H9 (cell line): Measurements from ENCODE around the gene AGMO. TPM values are rescaled to one million over a fixed set of nuclear protein-coding genes. Genes with fewer than 3 reads are reported as not detected.

Experiments used
- DNase-seq: peaks from one replicate; pipeline ENCODE4 v3.0.0-alpha.2; 2017
- H2AFZ ChIP-seq: one replicate; pipeline ENCODE4 v1.6.1; 2013; ENCODE audit warnings: mild to moderate bottlenecking, low read length, control low read depth, moderate library complexity
- H2AK5ac ChIP-seq: 2 replicates; pipeline ENCODE4 v1.6.1; 2013; ENCODE audit warnings: low read length, control low read depth, mixed read lengths; ENCODE audit not compliant: insufficient read length
- H2BK120ac ChIP-seq: one replicate; pipeline ENCODE4 v1.6.1; 2013; ENCODE audit warnings: low read depth, mild to moderate bottlenecking, low read length, control low read depth, inconsistent platforms; ENCODE audit not compliant: poor library complexity, severe bottlenecking
- H2BK12ac ChIP-seq: 2 replicates; pipeline ENCODE4 v1.6.1; 2013; ENCODE audit warnings: low read length, control low read depth, mixed read lengths, low read depth; ENCODE audit not compliant: insufficient read length
- H2BK15ac ChIP-seq: 2 replicates; pipeline ENCODE4 v1.6.1; 2013; ENCODE audit warnings: low read depth, low read length, control low read depth
- H2BK20ac ChIP-seq: one replicate; pipeline ENCODE4 v1.6.1; 2013; ENCODE audit warnings: low read depth, mild to moderate bottlenecking, low read length, control low read depth, inconsistent platforms; ENCODE audit not compliant: poor library complexity, severe bottlenecking
- H2BK5ac ChIP-seq: 2 replicates; pipeline ENCODE4 v1.6.1; 2013; ENCODE audit warnings: low read length, control low read depth, mixed read lengths; ENCODE audit not compliant: insufficient read length
- H3K14ac ChIP-seq: 2 replicates; pipeline ENCODE4 v1.6.1; 2013; ENCODE audit warnings: low read length, control low read depth; ENCODE audit not compliant: insufficient read depth
- H3K18ac ChIP-seq: 2 replicates; pipeline ENCODE4 v1.6.1; 2013; ENCODE audit warnings: low read depth, mild to moderate bottlenecking, mixed read lengths, low read length, control low read depth; ENCODE audit not compliant: insufficient read length
- H3K23ac ChIP-seq: 2 replicates; pipeline ENCODE4 v1.6.1; 2013; ENCODE audit warnings: low read length, control low read depth, mixed read lengths, low read depth; ENCODE audit not compliant: insufficient read length
- H3K23me2 ChIP-seq: 2 replicates; pipeline ENCODE4 v1.6.1; 2013; ENCODE audit warnings: low read depth, mild to moderate bottlenecking, mixed read lengths, low read length, control low read depth; ENCODE audit not compliant: insufficient read length, poor library complexity, severe bottlenecking
- H3K27ac ChIP-seq: 2 replicates; pipeline ENCODE4 v1.5.1; 2013; ENCODE audit warnings: low read length, control low read depth, mixed read lengths, low read depth; ENCODE audit not compliant: insufficient read length
- H3K27me3 ChIP-seq: 2 replicates; pipeline ENCODE4 v1.6.1; 2013; ENCODE audit warnings: low read length, control low read depth, inconsistent platforms; ENCODE audit not compliant: insufficient read depth
- H3K4ac ChIP-seq: 2 replicates; pipeline ENCODE4 v1.6.1; 2013; ENCODE audit warnings: low read depth, mild to moderate bottlenecking, control low read depth, inconsistent platforms, low read length, moderate library complexity
- H3K4me1 ChIP-seq: 2 replicates; pipeline ENCODE4 v1.6.1; 2013; ENCODE audit warnings: low read length, control low read depth, inconsistent platforms; ENCODE audit not compliant: insufficient read depth
- H3K4me2 ChIP-seq: 2 replicates; pipeline ENCODE4 v1.6.1; 2013; ENCODE audit warnings: low read length, control low read depth, mixed read lengths; ENCODE audit not compliant: insufficient read length, insufficient read depth
- H3K56ac ChIP-seq: 2 replicates; pipeline ENCODE4 v1.6.1; 2013; ENCODE audit warnings: low read depth, mild to moderate bottlenecking, mixed read lengths, low read length, control low read depth; ENCODE audit not compliant: insufficient read length
- H3K79me1 ChIP-seq: 2 replicates; pipeline ENCODE4 v1.6.1; 2013; ENCODE audit warnings: low read depth, mild to moderate bottlenecking, moderate library complexity, low read length, control low read depth, inconsistent platforms; ENCODE audit not compliant: insufficient read depth, poor library complexity, severe bottlenecking
- H3K79me2 ChIP-seq: 2 replicates; pipeline ENCODE4 v1.6.1; 2013; ENCODE audit warnings: low read length, control low read depth, inconsistent platforms; ENCODE audit not compliant: insufficient read depth
- H3K9ac ChIP-seq: 2 replicates; pipeline ENCODE4 v1.6.1; 2013; ENCODE audit warnings: low read length, control low read depth, mixed read lengths; ENCODE audit not compliant: insufficient read length; ENCODE audit errors: extremely low read depth
- H3K9me3 ChIP-seq: one replicate; pipeline ENCODE4 v1.6.1; 2013; ENCODE audit warnings: low read depth, low read length, inconsistent platforms; ENCODE audit not compliant: control insufficient read depth
- H3T11ph ChIP-seq: one replicate; pipeline ENCODE4 v1.6.1; 2013; ENCODE audit warnings: mild to moderate bottlenecking, low read length, control low read depth, inconsistent platforms
- H4K20me1 ChIP-seq: one replicate; pipeline ENCODE4 v1.6.1; 2013; ENCODE audit not compliant: control insufficient read depth, insufficient read length, insufficient read depth
- H4K5ac ChIP-seq: 2 replicates; pipeline ENCODE4 v1.6.1; 2013; ENCODE audit warnings: low read depth, mild to moderate bottlenecking, mixed read lengths, low read length, control low read depth; ENCODE audit not compliant: insufficient read length
- H4K8ac ChIP-seq: replicated peaks from 2 replicates; pipeline ENCODE4 v1.6.1; 2013; ENCODE audit warnings: low read length, control low read depth, mixed read lengths, low read depth; ENCODE audit not compliant: insufficient read length
- H4K91ac ChIP-seq: 2 replicates; pipeline ENCODE4 v1.6.1; 2013; ENCODE audit warnings: low read depth, mild to moderate bottlenecking, moderate library complexity, mixed read lengths, low read length, control low read depth; ENCODE audit not compliant: insufficient read length
- H3K27ac Mint-ChIP-seq, 3 experiments: 2 replicates in 2 of 3; 3 replicates in 1 of 3; pipeline ENCODE4 v1.8.0; 2020 to 2021; ENCODE audit warnings: mixed read lengths in 3 of 3, mild to moderate bottlenecking in 1 of 3, moderate library complexity in 1 of 3
- H3K27me3 Mint-ChIP-seq: 2 replicates; pipeline ENCODE4 v1.8.0; 2021; ENCODE audit warnings: low read depth, mild to moderate bottlenecking, moderate library complexity, mixed read lengths
- H3K36me3 Mint-ChIP-seq, 3 experiments: 2 replicates in 2 of 3; 3 replicates in 1 of 3; pipeline ENCODE4 v1.8.0; 2020 to 2021; ENCODE audit warnings: low read depth in 3 of 3, mixed read lengths in 3 of 3; ENCODE audit not compliant: insufficient read depth in 1 of 3
- H3K4me1 Mint-ChIP-seq, 2 experiments: 2 replicates each; pipeline ENCODE4 v1.8.0; 2020; ENCODE audit warnings: mixed read lengths in 2 of 2
- H3K4me3 Mint-ChIP-seq, 2 experiments: 2 replicates in 1 of 2; 3 replicates in 1 of 2; pipeline ENCODE4 v1.8.0; 2020 to 2021; ENCODE audit warnings: mild to moderate bottlenecking in 2 of 2, mixed read lengths in 2 of 2, moderate library complexity in 1 of 2
- H3K9me3 Mint-ChIP-seq, 2 experiments: 2 replicates in 1 of 2; 3 replicates in 1 of 2; pipeline ENCODE4 v1.8.0; 2020; ENCODE audit warnings: mild to moderate bottlenecking in 2 of 2, mixed read lengths in 2 of 2, moderate library complexity in 1 of 2
- WGBS: extraction: QIAGEN DNeasy Blood & Tissue Kit; methylation state at CpG from one replicate; pipeline ENCODE4 v1.1.7; 2013; ENCODE audit warnings: missing lambda C conversion rate, low lambda C conversion rate, mixed read lengths; ENCODE audit not compliant: insufficient read length; ENCODE audit errors: extremely low coverage; 5-methylcytosine and 5-hydroxymethylcytosine counted together
- total RNA-seq: library from RNA; stranded (reverse); gene quantifications from 2 replicates; pipeline ENCODE4 v1.2.1, GENCODE V29; 2021
- TF ChIP-seq, protein P1 (sequence below): fragments of 200-600 bp; sonication (generic); conservative IDR thresholded peaks from 3 replicates; pipeline ENCODE4 v1.8.0; 2021; ENCODE audit warnings: antibody characterized with exemption, mild to moderate bottlenecking

The AGMO gene
- total RNA-seq, 1 experiment from 2014 or later, result 0.70 TPM

DNA sequence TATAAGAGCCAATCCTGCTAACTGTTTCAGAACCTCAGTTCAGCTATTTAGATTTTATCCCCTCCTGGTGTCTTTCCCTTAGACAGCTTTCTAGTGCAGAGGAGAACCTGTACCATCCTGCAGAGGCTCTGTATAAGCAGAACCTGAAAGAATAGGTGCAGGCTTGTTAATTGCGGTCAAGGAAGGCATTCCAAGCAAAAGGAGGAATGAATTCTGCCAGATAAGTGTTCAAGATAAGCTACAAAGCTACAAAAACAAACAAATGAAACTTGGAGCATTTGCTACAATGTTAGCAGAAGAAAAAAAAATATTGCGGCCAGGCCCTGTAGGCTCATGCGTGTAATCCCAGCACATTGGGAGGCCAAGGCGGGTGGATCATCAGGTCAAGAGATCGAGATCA lies 32.6 kb upstream of the AGMO start:
- no peak overlapping the region for H3K9ac ChIP-seq
- no peaks in the 10 kb centered on the region for H3K27me3 Mint-ChIP-seq
- H3K4me1 ChIP-seq, result no peaks in the 10 kb centered on the region

More for the DNA sequence above, 32.6 kb upstream of the AGMO start:
- TF ChIP-seq, protein P1, sequence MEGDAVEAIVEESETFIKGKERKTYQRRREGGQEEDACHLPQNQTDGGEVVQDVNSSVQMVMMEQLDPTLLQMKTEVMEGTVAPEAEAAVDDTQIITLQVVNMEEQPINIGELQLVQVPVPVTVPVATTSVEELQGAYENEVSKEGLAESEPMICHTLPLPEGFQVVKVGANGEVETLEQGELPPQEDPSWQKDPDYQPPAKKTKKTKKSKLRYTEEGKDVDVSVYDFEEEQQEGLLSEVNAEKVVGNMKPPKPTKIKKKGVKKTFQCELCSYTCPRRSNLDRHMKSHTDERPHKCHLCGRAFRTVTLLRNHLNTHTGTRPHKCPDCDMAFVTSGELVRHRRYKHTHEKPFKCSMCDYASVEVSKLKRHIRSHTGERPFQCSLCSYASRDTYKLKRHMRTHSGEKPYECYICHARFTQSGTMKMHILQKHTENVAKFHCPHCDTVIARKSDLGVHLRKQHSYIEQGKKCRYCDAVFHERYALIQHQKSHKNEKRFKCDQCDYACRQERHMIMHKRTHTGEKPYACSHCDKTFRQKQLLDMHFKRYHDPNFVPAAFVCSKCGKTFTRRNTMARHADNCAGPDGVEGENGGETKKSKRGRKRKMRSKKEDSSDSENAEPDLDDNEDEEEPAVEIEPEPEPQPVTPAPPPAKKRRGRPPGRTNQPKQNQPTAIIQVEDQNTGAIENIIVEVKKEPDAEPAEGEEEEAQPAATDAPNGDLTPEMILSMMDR, result no peak
- H3K4me2 ChIP-seq, result no peak overlapping the region
- no peak overlapping the region for H4K8ac ChIP-seq
- H3K4ac ChIP-seq, result no peak overlapping the region
- H3K14ac ChIP-seq, result no peak overlapping the region
- no peak overlapping the region; a peak in 1 of 7 replicates for H3K27ac Mint-ChIP-seq
- H3K18ac ChIP-seq, result no peak overlapping the region
- no peaks in the 10 kb centered on the region for H4K20me1 ChIP-seq
- H3K9me3 Mint-ChIP-seq, result no peaks in the 10 kb centered on the region; a peak in 1 of 5 replicates
- no peak overlapping the region for H2BK120ac ChIP-seq
- H3K4me1 Mint-ChIP-seq, result no peaks in the 10 kb centered on the region
- no peak overlapping the region for H2BK12ac ChIP-seq
- H2BK20ac ChIP-seq, result no peak overlapping the region
- no peak overlapping the region for H2AFZ ChIP-seq
- H3K9me3 ChIP-seq, result no peaks in the 10 kb centered on the region
- no peaks in the 10 kb centered on the region for H3K79me1 ChIP-seq
- no peak overlapping the region for H2BK15ac ChIP-seq
- no peak overlapping the region for H2BK5ac ChIP-seq
- no peak overlapping the region for H2AK5ac ChIP-seq
- H3K27ac ChIP-seq, result no peak overlapping the region
- no peak for DNase-seq
- H3K23ac ChIP-seq, result no peak overlapping the region
- no peaks in the 10 kb centered on the region for H3K36me3 Mint-ChIP-seq
- no peaks in the 10 kb centered on the region for H3K79me2 ChIP-seq
- no peak overlapping the region for H4K91ac ChIP-seq
- H4K5ac ChIP-seq, result no peak overlapping the region
- WGBS, result no CpG with 5 or more reads among the region's 5 CpGs
- no peaks in the 10 kb centered on the region for H3K23me2 ChIP-seq
- H3K27me3 ChIP-seq, result no peaks in the 10 kb centered on the region
- no peak overlapping the region for H3T11ph ChIP-seq
- no peak overlapping the region for H3K56ac ChIP-seq
- H3K4me3 Mint-ChIP-seq, result no peak overlapping the region
